ES-I3 (cell line): Measurements from ENCODE around the gene PCDHGA5.
"Not testable (repeated sequence)": the region's sequence is repeated elsewhere in the genome, so short reads cannot be mapped to it uniquely, and the experiment has no call there.

Experiments used
- H3K36me3 ChIP-seq: 2 replicates; pipeline ENCODE4 v1.6.1; 2013; ENCODE audit warnings: mild to moderate bottlenecking, low read length, control low read depth, moderate library complexity; ENCODE audit not compliant: insufficient read depth
- H3K4me1 ChIP-seq: 2 replicates; pipeline ENCODE4 v1.6.1; 2013; ENCODE audit warnings: mild to moderate bottlenecking, control low read depth, low read length; ENCODE audit not compliant: insufficient read depth
- H3K9ac ChIP-seq: 2 replicates; pipeline ENCODE4 v1.6.1; 2013; ENCODE audit warnings: low read depth, mild to moderate bottlenecking, low read length, moderate library complexity
- H3K9me3 ChIP-seq: 2 replicates; pipeline ENCODE4 v1.6.1; 2013; ENCODE audit warnings: mild to moderate bottlenecking, low read length, moderate library complexity; ENCODE audit not compliant: control insufficient read depth, insufficient read depth

PCDHGA5 gene

DNA sequence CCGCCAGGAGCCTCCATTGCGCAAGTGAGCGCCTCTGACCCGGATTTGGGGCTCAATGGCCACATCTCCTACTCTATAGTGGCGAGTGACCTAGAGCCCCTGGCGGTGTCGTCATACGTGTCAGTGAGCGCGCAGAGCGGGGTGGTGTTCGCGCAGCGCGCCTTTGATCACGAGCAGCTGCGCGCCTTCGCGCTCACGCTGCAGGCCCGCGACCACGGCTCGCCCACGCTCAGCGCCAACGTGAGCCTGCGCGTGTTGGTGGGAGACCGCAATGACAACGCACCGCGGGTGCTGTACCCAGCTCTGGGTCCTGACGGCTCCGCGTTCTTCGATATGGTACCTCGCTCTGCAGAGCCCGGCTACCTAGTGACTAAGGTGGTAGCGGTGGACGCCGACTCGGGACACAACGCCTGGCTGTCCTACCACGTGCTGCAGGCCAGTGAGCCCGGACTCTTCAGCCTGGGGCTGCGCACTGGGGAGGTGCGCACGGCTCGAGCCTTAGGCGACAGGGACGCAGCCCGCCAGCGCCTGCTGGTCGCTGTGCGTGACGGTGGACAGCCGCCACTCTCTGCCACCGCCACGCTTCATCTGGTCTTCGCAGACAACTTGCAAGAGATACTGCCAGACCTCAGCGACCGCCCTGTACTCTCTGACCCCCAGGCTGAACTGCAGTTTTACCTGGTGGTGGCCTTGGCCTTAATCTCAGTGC is 45.8 kb downstream of the PCDHGA5 start:
- Histone ChIP-seq H3K4me1 (no peaks in the 10 kb centered on the region), H3K36me3 (no peaks in the 10 kb centered on the region), H3K9me3 (no peaks in the 10 kb centered on the region), H3K9ac (no peak overlapping the region)

DNA sequence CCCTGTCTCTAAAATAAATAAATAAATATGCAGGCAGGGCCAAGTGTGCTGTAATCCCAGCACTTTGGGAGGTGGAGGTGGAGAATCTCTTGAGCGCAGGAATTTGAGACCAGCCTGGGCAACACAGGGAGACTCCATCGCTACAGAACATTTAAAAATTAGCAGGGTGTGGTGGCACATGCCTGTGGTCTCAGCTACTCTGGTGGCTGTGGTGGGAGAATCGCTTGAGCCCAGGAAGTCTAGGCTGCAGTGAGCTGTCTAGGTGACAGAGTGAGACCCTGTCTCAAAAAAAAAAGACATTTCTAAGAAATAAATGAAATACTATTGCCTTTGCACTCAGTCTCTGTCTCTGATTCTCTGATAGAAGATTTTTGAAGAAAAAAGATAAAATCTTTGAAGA is 47.6 kb downstream of the PCDHGA5 start:
- Histone ChIP-seq H3K9me3 (no peaks in the 10 kb centered on the region), H3K4me1 (no peaks in the 10 kb centered on the region), H3K9ac (no peak overlapping the region), H3K36me3 (no peaks in the 10 kb centered on the region)

DNA sequence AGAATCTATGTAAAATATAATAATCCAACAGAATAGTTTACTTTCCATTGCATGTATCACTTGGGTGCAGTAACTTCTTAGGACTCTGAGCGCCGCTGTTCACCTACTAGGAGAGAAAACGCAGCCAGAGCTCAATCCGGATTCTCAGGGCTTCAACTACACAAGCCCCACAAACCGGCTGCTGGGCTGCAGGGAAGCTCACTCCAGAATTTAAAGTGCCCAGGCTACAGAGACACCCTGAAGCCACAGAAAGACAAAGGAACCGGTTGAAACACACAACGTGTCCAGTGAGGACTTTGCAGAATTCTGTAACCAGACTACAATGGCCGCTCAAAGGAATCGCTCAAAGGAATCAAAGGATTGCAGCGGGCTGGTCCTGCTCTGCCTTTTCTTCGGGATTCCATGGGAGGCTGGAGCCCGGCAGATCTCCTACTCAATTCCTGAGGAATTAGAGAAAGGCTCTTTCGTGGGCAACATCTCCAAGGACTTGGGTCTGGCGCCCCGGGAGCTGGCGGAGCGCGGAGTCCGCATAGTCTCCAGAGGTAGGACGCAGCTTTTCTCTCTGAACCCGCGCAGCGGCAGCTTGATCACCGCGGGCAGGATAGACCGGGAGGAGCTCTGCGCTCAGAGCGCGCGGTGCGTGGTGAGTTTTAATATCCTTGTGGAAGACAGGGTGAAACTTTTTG is 49.0 kb downstream of the PCDHGA5 start, which contains the start of gene PCDHGA10:
TSS of gene PCDHGA10 (plus strand) at position 134 of the 686 bp plus-strand sequence. CDS start at position 323, 189 bp downstream.
- Histone ChIP-seq H3K9ac (peak within 1 kb of the TSS; percentile 24; the same call in 1 of the 2 replicates), H3K9me3 (no peaks in the 10 kb centered on the region)

DNA sequence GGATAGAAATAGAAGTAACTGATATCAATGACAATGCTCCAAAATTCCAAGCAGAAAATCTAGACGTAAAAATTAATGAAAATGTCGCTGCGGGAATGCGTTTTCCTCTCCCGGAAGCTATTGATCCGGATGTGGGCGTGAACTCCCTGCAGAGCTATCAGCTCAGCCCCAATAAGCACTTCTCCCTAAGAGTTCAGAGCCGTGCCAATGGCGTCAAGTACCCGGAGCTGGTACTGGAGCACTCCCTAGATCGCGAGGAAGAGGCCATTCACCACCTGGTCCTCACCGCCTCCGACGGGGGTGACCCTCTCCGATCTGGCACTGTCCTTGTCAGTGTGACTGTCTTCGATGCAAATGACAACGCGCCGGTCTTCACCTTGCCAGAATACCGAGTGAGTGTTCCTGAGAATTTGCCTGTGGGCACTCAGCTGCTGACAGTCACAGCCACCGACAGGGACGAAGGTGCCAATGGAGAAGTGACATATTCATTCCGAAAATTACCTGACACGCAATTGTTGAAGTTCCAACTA is 49.6 kb downstream of the PCDHGA5 start:
- Histone ChIP-seq H3K9me3 (no peaks in the 10 kb centered on the region), H3K36me3 (no peaks in the 10 kb centered on the region), H3K9ac (peak overlapping the region; percentile 24; the same call in 1 of the 2 replicates), H3K4me1 (no peaks in the 10 kb centered on the region)

More for the DNA sequence above, 49.0 kb downstream of the PCDHGA5 start, which contains the start of gene PCDHGA10:
- Histone ChIP-seq H3K4me1 (no peaks in the 10 kb centered on the region), H3K36me3 (no peaks in the 10 kb centered on the region)

DNA sequence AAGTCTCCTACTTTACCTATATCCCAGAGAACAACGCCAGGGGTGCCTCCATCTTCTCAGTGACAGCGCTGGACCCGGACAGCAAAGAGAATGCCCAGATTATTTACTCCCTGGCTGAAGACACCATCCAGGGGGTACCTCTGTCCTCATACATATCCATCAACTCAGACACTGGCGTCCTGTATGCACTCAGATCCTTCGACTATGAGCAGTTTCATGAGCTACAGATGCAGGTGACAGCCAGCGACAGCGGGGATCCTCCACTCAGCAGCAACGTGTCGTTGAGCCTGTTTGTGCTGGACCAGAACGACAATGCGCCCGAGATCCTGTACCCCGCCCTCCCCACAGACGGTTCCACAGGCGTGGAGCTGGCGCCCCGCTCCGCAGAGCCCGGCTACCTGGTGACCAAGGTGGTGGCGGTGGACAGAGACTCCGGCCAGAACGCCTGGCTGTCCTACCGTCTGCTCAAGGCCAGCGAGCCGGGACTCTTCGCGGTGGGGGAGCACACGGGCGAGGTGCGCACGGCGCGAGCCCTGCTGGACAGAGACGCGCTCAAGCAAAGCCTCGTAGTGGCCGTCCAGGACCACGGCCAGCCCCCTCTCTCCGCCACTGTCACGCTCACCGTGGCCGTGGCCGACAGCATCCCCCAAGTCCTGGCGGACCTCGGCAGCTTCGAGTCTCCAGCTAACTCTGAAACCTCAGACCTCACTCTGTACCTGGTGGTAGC is 50.7 kb downstream of the PCDHGA5 start:
- not testable (repeated sequence) for H3K4me1 ChIP-seq, H3K36me3 ChIP-seq, H3K9me3 ChIP-seq, H3K9ac ChIP-seq

DNA sequence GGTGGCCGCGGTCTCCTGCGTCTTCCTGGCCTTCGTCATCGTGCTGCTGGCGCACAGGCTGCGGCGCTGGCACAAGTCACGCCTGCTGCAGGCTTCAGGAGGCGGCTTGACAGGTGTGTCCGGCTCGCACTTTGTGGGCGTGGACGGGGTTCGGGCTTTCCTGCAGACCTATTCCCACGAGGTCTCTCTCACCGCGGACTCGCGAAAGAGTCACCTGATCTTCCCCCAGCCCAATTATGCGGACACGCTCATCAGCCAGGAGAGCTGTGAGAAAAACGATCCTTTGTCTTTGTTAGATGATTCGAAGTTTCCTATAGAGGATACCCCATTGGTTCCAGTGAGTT is 51.3 kb downstream of the PCDHGA5 start:
- H3K36me3 ChIP-seq, H3K9me3 ChIP-seq, H3K4me1 ChIP-seq, H3K9ac ChIP-seq: not testable (repeated sequence)
